ENCODE measurements around the gene CCR5AS.

CCR5AS gene

GRCh38 chr3:46370839-46371518, 35.9 kb downstream of the CCR5AS start, which contains the start of gene CCR5:
Gene CCR5 (plus strand): TSS chr3:46370946. CDS start chr3:46372903, 1,957 bp downstream.
- no peaks in the 10 kb centered on the region for H3K9me3 Mint-ChIP-seq
- H3K4me3 Mint-ChIP-seq: no peak within 1 kb of the TSS
- no peak within 1 kb of the TSS for H3K4me2 ChIP-seq
- DNase-seq (ENCODE audit: low spot score) (no peak), ATAC-seq (no peak)
- no peaks in the 10 kb centered on the region for H3K27me3 ChIP-seq (ENCODE audit: insufficient read depth)
- H2AFZ ChIP-seq: no peak within 1 kb of the TSS
- H3K36me3 ChIP-seq (ENCODE audit: insufficient read depth): no peaks in the 10 kb centered on the region
- H3K27ac Mint-ChIP-seq: no peak within 1 kb of the TSS
- TF ChIP-seq POLR2AphosphoS5 (IDR thresholded peaks at IDR 0.05; ENCODE audit: low read depth): no peak
- TF ChIP-seq REST (IDR thresholded peaks at IDR 0.05; ENCODE audit: unreplicated experiment): no peak
- no peak for TF ChIP-seq JUNB (IDR thresholded peaks at IDR 0.05; ENCODE audit: unreplicated experiment)
- no peaks in the 10 kb centered on the region; the same call in 1 of the 2 replicates for H4K20me1 ChIP-seq (replicated peaks; ENCODE audit: insufficient read depth)
- H3K79me2 ChIP-seq (replicated peaks; ENCODE audit: insufficient read depth): no peaks in the 10 kb centered on the region
- peaks cover 15% of the 10 kb centered on the region for H3K4me1 Mint-ChIP-seq
- no peaks in the 10 kb centered on the region for H3F3A ChIP-seq (replicated peaks; ENCODE audit: low read depth)
- peaks cover 8% of the 10 kb centered on the region for H3K4me1 ChIP-seq (ENCODE audit: insufficient read depth)
- no peaks in the 10 kb centered on the region; the same call in 2 of the 3 replicates for H3K36me3 Mint-ChIP-seq (ENCODE audit: low read depth)
- no peaks in the 10 kb centered on the region for H3K9me2 ChIP-seq (ENCODE audit: insufficient read depth)
- no peaks in the 10 kb centered on the region for H3K27me3 Mint-ChIP-seq (ENCODE audit: insufficient read depth, low read depth, poor library complexity)
- no peak within 1 kb of the TSS for H3K4me3 ChIP-seq
- no peak within 1 kb of the TSS for H3K27ac ChIP-seq (ENCODE audit: low read depth)

GRCh38 chr3:46369675-46370132, 37.2 kb downstream of the CCR5AS start:
- H3F3A ChIP-seq (replicated peaks; ENCODE audit: low read depth): no peaks in the 10 kb centered on the region
- Mint-ChIP-seq H3K27ac (no peak overlapping the region), H3K36me3 (ENCODE audit: low read depth) (no peaks in the 10 kb centered on the region; the same call in 2 of the 3 replicates), H3K9me3 (no peaks in the 10 kb centered on the region), H3K27me3 (ENCODE audit: insufficient read depth, low read depth, poor library complexity) (peaks cover 2% of the 10 kb centered on the region), H3K4me1 (peaks cover 4% of the 10 kb centered on the region), H3K4me3 (no peak overlapping the region)
- no peak overlapping the region for H3K4me2 ChIP-seq
- H3K4me3 ChIP-seq: no peak overlapping the region
- H3K36me3 ChIP-seq (ENCODE audit: insufficient read depth): no peaks in the 10 kb centered on the region
- H3K9me2 ChIP-seq (ENCODE audit: insufficient read depth): 0 out of 2 replicates have a peak, but pooled peaks cover 1% of the 10 kb centered on the region
- H3K27ac ChIP-seq (ENCODE audit: low read depth): no peak overlapping the region
- no peaks in the 10 kb centered on the region for H3K4me1 ChIP-seq (ENCODE audit: insufficient read depth)
- H4K20me1 ChIP-seq (replicated peaks; ENCODE audit: insufficient read depth): no peaks in the 10 kb centered on the region; the same call in 1 of the 2 replicates
- no peak for DNase-seq (ENCODE audit: low spot score)
- no peak overlapping the region for H2AFZ ChIP-seq
- no peak for ATAC-seq
- no peaks in the 10 kb centered on the region for H3K79me2 ChIP-seq (replicated peaks; ENCODE audit: insufficient read depth)
- TF ChIP-seq ZNF462 (CRISPR knock-in tag; IDR thresholded peaks at IDR 0.05): no peak
- no peaks in the 10 kb centered on the region for H3K27me3 ChIP-seq (ENCODE audit: insufficient read depth)

All from GM23338 (cell line).